Hematopoietic multipotent progenitor cell treated with erythropoietin and hydrocortisone succinate and interleukin-3 and kit ligand, for 6 days (in vitro differentiated cells): ENCODE results near the gene C19orf73.

Experiments
- DNase-seq: peaks from one replicate; pipeline ENCODE4 v3.0.0-alpha.2; 2015

Gene C19orf73

GRCh38 chr19:49097453-49098288 is 21.3 kb downstream of the C19orf73 start:
- peak; percentile 82 for DNase-seq

DNA sequence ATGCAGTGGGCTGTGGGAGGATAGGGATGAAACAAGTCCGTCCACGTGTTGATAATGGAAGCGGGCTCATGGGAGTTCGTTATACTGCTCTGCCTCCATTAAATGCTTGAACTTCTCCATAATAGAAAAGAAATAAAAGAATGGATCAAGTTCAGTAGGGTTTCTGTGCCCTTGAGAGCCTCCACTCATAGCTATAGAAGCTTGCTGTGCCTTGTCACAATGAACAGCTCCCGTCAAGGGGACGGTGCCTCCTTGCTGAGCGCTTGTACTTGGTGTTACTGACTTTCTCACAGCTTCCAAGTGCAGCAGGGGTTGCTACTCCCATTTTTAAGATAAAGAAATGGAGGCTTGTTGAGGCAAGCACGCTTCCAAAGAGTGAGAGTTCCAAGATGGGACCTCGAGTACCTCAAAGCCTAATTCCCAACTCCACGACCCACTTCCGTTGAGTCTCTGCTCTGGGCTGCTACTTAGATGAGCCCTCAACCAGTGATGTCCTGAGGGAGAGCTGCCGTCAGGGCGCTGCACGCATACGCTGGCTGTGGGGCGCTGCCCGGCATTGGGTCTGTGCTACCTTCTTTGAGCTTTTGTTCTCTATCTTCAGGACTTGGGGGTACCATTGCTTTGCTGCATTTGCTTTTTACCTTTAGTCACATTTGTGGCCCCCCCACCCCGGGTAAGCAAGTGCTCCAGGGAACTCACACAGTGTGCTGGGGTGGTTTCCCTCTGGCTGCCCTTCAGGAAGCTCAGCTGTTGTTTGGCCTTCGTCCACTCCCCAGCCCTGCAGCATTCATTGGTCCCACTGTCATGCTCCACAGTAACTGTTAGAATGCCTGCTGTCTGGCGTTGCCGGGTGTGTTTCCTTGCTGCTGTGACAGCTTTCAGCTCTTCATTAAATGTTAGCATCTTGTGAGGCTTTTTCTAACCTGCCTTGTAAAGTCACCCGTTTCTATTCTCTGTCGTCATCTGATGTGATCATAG is 24.1 kb downstream of the C19orf73 start:
- DNase-seq = no peak

- DNase-seq = no peak
Observed at GRCh38 chr19:49092686-49093085, 26.3 kb downstream of the C19orf73 start.

DNA sequence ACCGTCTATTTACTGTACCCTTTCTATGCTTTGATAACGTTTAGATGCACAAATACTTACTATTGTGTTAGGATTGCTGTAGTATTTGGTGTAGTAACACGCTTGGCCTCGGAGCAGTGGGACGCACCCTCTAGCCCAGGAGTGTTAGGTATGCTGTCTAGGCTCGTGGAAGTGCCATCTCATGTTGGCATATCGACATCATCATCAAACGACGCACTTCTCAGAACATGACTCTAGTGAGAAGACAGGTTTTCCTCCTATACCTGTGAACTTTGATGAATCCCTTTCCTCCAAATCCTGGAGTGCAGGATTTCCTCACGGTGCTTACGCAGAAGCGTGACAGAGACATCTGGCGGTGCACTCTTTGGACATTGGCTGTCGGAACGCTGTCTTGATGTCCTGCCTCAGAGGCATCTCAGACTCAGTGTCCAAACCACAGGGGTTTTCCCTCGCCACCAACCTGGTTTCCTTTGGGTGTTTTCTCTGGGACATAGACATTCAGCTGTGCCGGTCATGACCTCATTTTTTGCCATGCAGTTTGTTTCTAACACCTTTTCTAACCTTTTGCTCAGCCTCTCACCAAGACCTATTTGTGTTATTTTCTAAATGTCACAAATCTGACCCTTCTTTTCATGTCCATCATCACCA is 27.4 kb downstream of the C19orf73 start:
- DNase-seq = no peak

GRCh38 chr19:49086296-49086695 is 32.6 kb downstream of the C19orf73 start:
- no peak for DNase-seq

- no peak for DNase-seq
Observed at GRCh38 chr19:49085868-49086232, 33.1 kb downstream of the C19orf73 start.

DNA sequence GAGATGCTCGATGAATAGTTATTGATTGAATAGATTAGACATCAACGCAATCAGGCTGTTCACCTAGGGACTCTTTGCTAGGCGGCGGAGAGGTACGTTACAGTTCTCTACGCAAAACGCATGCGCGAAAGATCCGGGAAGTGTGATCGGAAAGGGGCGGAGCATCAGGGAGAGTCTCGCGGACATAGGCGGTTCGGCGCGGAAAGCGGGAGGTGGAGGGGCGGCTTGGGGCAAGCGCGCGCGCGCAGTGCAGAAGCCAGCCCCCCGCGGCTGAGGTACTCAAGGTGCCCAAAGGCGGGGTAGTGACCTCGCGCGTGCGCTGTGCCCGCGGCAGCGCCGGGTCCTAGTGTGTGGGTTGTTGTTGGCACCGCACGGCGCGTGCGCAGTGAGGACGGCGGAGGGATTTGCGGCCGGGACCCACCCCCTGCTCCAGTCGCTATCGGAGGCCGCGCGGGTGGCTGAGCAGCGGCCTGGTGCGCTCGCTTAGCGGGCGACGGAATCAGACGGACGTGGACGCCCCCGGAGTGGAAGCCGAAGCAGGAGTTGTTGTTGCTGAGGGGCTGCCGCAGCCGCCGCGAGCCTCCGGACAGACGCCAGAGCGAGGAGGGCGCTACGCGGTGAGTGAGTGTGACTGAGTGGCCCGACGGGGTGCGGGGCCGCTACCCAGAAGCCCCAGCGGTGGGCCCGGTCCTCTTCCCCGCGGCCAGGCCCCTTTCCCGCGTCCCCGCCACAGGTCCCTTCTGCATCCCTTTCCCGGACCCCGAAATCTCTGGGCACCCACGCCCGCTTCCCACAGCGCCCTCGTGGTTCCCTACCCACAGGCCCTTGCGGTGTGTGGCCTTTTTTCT is 33.7 kb downstream of the C19orf73 start, which contains the start of gene SNRNP70:
Gene SNRNP70 (plus strand): TSS at position 432 of the 848 bp plus-strand sequence. CDS start 964 bp downstream, outside the sequence.
- peak; percentile 100 for DNase-seq

GRCh38 chr19:49084206-49085019 is 34.5 kb downstream of the C19orf73 start:
- no peak for DNase-seq

GRCh38 chr19:49081273-49081672 is 37.7 kb downstream of the C19orf73 start:
- no peak for DNase-seq

- no peak for DNase-seq
Observed at GRCh38 chr19:49080392-49080791, 38.6 kb downstream of the C19orf73 start.

- peak; percentile 49 for DNase-seq
Observed at GRCh38 chr19:49074869-49075268, 44.1 kb downstream of the C19orf73 start.

GRCh38 chr19:49073514-49074378 is 45.2 kb downstream of the C19orf73 start:
- peak; percentile 61 for DNase-seq

DNA sequence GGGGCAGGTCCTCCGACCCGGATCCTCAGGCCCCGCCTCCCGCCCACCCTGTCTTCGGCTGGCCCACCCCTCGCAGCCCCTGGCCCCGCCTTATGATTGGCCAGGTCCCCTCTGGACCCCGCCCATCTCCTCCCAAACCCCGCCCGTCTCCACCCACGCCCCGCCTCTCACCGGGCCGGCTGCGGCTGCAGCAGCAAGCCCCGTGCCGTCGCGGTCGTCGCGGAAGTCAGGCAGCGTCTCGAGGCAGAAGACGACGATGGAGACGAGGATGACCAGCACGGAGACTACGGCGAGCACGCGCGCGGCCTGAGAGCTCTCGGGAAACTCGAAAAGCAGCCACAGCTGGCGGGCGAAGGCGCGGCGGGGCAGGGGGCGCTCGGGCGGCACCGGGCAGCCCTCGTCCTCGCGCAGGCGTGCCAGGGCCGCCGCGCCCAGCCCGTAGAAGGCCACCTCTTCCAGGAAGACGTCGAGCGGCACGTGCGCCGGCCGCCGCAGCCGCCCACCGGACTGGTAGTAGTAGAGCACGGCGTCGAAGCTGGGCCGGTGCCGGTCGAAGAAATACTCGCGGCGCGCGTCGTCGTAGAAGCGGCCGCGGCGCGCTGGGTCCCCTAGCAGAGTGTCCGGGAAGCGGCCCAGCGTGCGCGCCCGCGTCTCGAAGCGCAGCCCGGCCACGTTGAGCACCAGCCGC is 46.9 kb downstream of the C19orf73 start:
- DNase-seq = no peak

- DNase-seq = no peak
Observed at GRCh38 chr19:49070416-49070815, 48.5 kb downstream of the C19orf73 start.

- DNase-seq = no peak
Observed at GRCh38 chr19:49069026-49069425, 49.9 kb downstream of the C19orf73 start.
